ENCODE data around the gene SEMA6D. TPM values are rescaled to one million over a fixed set of nuclear protein-coding genes. Genes with fewer than 3 reads are reported as not detected.
A peak's percentile ranks its signal among the peaks of the same experiment; 100 is the strongest.

SEMA6D gene
- total RNA-seq, 1 experiment from 2014 or later, result 0.03 TPM

DNA sequence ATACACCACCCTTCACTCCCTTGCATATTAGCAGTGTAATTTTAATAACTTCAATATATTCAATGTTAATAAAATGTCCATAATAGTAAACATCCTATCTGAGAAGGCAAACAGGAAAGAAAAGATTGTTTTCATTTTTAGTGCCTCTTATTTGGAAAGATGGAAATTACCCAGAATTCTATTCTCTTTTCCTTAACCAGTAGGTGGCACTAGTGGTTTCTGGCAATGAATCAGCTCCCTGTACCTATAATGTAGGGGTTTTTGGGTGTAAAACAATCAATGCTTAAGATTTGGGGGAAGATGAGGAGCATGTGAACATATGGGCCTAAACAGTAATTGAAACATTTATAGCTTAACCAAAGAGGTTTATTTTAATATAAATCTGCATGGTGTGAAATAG is 5.7 kb upstream of the SEMA6D start:
- DNase-seq (ENCODE audit: low read depth, low spot score) (no peak), ATAC-seq (no peak)
- intact Hi-C loops (cut with micrococcal nuclease; ENCODE audit: unreplicated experiment), result loop anchor here (10.0 kb wide), 1 partner anchor 273 kb away; no protein-coding TSS in a partner anchor
- Histone ChIP-seq H3K27me3 (ENCODE audit: control insufficient read depth, insufficient read depth, low read length) (peaks cover 6% of the 10 kb centered on the region), H3K4me1 (ENCODE audit: control insufficient read depth, insufficient read depth, low read length) (no peaks in the 10 kb centered on the region), H3K27ac (ENCODE audit: low read length) (no peak overlapping the region), H3K4me3 (ENCODE audit: low read depth in 2 of 2, low read length in 2 of 2) (no peak overlapping the region), H3K9me3 (ENCODE audit: control insufficient read depth, insufficient read depth, low read depth, low read length) (no peaks in the 10 kb centered on the region), H3K36me3 (ENCODE audit: control insufficient read depth, insufficient read depth, low read length) (no peaks in the 10 kb centered on the region)
- in situ Hi-C loops (cut with HindIII; ENCODE audit: low pct_unique_long_range_greater_than_20kb, low sequenced_read_pairs), result no loop called here
- ChIA-PET CTCF (no interaction called here), POLR2A (interaction anchor here (0.6 kb wide), 1 partner anchor 179 kb away, joined by 23 read pairs; no protein-coding TSS in a partner anchor)
- BruUV-seq (replicated peaks), result no TSS peak
- TF ChIP-seq, protein P1, sequence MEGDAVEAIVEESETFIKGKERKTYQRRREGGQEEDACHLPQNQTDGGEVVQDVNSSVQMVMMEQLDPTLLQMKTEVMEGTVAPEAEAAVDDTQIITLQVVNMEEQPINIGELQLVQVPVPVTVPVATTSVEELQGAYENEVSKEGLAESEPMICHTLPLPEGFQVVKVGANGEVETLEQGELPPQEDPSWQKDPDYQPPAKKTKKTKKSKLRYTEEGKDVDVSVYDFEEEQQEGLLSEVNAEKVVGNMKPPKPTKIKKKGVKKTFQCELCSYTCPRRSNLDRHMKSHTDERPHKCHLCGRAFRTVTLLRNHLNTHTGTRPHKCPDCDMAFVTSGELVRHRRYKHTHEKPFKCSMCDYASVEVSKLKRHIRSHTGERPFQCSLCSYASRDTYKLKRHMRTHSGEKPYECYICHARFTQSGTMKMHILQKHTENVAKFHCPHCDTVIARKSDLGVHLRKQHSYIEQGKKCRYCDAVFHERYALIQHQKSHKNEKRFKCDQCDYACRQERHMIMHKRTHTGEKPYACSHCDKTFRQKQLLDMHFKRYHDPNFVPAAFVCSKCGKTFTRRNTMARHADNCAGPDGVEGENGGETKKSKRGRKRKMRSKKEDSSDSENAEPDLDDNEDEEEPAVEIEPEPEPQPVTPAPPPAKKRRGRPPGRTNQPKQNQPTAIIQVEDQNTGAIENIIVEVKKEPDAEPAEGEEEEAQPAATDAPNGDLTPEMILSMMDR (IDR thresholded peaks at IDR 0.05), result peak; percentile 45; the same call in 1 of the 2 replicates
- no peak for TF ChIP-seq TCF7L2 (IDR thresholded peaks at IDR 0.05; ENCODE audit: low read depth, low read length)

GRCh38 chr15:47715402-47715801 is 1.9 kb upstream of the SEMA6D start:
- no peak for ATAC-seq
- no peaks in the 10 kb centered on the region for H3K36me3 ChIP-seq (ENCODE audit: control insufficient read depth, insufficient read depth, low read length)
- peaks cover 18% of the 10 kb centered on the region for H3K27me3 ChIP-seq (ENCODE audit: control insufficient read depth, insufficient read depth, low read length)
- H3K27ac ChIP-seq (ENCODE audit: low read length), result no peak overlapping the region
- BruUV-seq (replicated peaks), result no TSS peak
- POLR2A ChIA-PET, result no interaction called here
- intact Hi-C loops (cut with micrococcal nuclease; ENCODE audit: unreplicated experiment), result loop anchor here (10.0 kb wide), 1 partner anchor 269 kb away; no protein-coding TSS in a partner anchor
- no peaks in the 10 kb centered on the region for H3K4me1 ChIP-seq (ENCODE audit: control insufficient read depth, insufficient read depth, low read length)
- in situ Hi-C loops (cut with HindIII; ENCODE audit: low pct_unique_long_range_greater_than_20kb, low sequenced_read_pairs), result no loop called here
- TF ChIP-seq SIN3A (IDR thresholded peaks at IDR 0.05; ENCODE audit: borderline replicate concordance, insufficient read depth, low read depth, low read length), result no peak
- TF ChIP-seq TCF7L2 (IDR thresholded peaks at IDR 0.05; ENCODE audit: low read depth, low read length), result no peak
- TF ChIP-seq POLR2AphosphoS5 (IDR thresholded peaks at IDR 0.05; ENCODE audit: low read depth, low read length), result no peak
- no peak for TF ChIP-seq REST (IDR thresholded peaks at IDR 0.05; ENCODE audit: insufficient read depth in 1 of 2, low read depth in 2 of 2, low read length in 1 of 2)
- TF ChIP-seq, protein P1 (IDR thresholded peaks at IDR 0.05), result no peak
- CTCF ChIA-PET, result no interaction called here
- no peaks in the 10 kb centered on the region for H3K9me3 ChIP-seq (ENCODE audit: control insufficient read depth, insufficient read depth, low read depth, low read length)
- no peak overlapping the region for H3K4me3 ChIP-seq (ENCODE audit: low read depth in 2 of 2, low read length in 2 of 2)
- no peak for DNase-seq (ENCODE audit: low read depth, low spot score)

Measured in Panc1 (cell line).